Hepatocyte (in vitro differentiated cells): ENCODE data around the gene ACO1.

Experiments
- EZH2 ChIP-seq: fragments of 200-600 bp; sonication (generic); IDR thresholded peaks from 2 replicates; pipeline ENCODE4 v1.6.1; 2016; ENCODE audit warnings: antibody characterized with exemption, mild to moderate bottlenecking, borderline replicate concordance
- EZH2phosphoT487 ChIP-seq: fragments of 200-600 bp; sonication (generic); IDR thresholded peaks from one replicate; pipeline ENCODE4 v1.6.1; 2018; ENCODE audit warnings: antibody characterized with exemption, mild to moderate bottlenecking, low read depth, moderate library complexity; ENCODE audit not compliant: unreplicated experiment, severe bottlenecking
- TF ChIP-seq, protein P1 (sequence below): fragments of 200-600 bp; sonication (generic); IDR thresholded peaks from 2 replicates; pipeline ENCODE4 v1.5.1; 2016; ENCODE audit warnings: antibody characterized with exemption, mild to moderate bottlenecking; ENCODE audit not compliant: poor library complexity

DNA sequence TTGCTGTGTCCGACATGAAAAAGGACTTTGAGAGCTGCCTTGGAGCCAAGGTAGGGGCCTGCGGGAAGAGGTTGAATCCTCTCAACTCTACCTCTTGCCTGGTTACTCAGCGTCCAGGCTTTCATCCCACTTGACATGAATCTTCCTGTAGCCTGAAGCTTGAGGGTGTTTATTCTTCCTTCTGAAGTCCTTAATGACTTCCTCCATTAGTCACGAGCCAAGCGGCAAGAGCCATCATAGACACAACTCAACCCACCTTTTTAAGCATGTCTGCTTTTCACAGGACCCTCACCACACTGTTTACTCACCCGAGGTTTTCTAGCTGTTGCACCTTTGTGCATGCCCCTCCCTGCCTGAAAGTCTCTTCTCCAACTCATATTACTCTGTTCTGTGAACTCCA lies 40.2 kb downstream of the ACO1 start:
- TF ChIP-seq, protein P1, sequence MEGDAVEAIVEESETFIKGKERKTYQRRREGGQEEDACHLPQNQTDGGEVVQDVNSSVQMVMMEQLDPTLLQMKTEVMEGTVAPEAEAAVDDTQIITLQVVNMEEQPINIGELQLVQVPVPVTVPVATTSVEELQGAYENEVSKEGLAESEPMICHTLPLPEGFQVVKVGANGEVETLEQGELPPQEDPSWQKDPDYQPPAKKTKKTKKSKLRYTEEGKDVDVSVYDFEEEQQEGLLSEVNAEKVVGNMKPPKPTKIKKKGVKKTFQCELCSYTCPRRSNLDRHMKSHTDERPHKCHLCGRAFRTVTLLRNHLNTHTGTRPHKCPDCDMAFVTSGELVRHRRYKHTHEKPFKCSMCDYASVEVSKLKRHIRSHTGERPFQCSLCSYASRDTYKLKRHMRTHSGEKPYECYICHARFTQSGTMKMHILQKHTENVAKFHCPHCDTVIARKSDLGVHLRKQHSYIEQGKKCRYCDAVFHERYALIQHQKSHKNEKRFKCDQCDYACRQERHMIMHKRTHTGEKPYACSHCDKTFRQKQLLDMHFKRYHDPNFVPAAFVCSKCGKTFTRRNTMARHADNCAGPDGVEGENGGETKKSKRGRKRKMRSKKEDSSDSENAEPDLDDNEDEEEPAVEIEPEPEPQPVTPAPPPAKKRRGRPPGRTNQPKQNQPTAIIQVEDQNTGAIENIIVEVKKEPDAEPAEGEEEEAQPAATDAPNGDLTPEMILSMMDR, result no peak
- TF ChIP-seq EZH2phosphoT487 (no peak), EZH2 (no peak)
